Fibroblast of skin of left quadriceps (primary cell): ENCODE measurements around the gene SOX18.
"Not testable (repeated sequence)": the region's sequence is repeated elsewhere in the genome, so short reads cannot be mapped to it uniquely, and the experiment has no call there.

ENCODE experiments used
- DNase-seq, 2 experiments: peaks; one replicate each; pipeline ENCODE4 v3.0.0-alpha.2; 2013; ENCODE audit warnings: low read depth in 2 of 2

The SOX18 gene

GRCh38 chr20:64023361-64024140 is 25.9 kb downstream of the SOX18 start:
- DNase-seq: no peak

DNA sequence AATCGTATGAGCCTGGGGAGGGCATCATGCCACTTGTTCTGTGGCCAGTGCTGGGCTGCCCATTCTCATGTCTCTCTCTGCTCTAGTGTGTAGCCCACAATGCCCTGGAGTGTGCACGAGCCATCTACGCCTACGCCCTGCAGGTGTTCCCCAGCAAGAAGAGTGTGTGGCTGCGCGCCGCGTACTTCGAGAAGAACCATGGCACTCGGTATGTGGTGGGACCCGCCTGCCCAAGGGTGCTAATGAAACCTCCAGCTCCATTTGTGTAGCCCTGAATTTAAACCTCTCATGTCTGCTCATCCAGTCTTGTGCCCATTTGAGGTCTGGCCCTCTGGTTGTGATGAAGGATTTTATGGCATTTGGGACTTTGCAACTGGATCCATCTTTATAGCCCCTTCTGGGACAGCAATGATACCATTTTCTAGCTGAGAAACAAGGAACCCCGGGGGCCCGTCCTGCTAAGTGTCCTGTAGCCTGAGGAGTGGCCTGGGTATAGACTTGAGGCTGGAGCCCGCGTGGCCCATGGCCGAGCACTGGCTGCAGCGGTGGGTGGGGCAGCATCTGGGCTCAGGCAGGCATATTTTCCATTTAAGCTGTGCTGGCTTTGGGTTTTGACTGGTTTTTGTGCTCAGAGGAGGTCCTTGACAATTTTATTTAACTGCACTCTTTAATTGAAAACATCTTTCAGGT is 26.6 kb downstream of the SOX18 start:
- no peak for DNase-seq

DNA sequence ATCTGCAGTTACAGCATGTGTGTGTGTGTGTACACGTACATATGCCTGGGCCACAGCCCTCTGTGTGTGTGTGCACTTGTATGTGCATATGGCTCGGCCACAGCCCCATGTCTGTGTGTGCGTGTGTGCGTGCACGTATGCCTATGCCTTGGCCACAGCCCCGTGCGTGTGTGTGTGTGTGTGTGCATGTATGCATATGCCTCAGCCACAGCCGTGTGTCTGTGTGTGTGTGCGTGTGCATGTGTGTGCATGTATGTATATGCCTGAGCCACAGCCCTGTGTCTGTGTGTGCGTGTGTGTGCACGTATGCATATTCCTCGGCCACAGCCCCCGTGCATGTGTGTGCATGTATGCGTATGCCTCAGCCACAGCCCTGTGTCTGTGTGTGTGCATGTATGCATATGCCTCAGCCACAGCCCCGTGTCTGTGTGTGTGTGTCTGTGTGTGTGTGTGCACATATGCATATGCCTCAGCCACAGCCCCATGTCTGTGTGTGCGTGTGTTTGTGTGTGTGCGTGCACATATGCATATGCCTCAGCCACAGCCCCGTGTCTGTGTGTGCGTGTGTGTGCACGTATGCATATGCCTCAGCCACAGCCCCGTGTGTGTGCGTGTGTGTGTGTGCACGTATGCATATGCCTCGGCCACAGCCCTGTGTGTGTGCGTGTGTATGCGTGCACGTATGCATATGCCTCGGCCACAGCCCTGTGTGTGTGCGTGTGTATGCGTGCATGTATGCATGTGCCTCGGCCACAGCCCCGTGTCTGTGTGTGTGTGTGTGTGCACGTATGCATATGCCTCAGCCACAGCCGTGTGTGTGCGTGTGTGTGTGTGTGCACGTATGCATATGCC is 28.1 kb downstream of the SOX18 start:
- no peak for DNase-seq

GRCh38 chr20:64015635-64016034 is 33.8 kb downstream of the SOX18 start:
- DNase-seq: no peak

DNA sequence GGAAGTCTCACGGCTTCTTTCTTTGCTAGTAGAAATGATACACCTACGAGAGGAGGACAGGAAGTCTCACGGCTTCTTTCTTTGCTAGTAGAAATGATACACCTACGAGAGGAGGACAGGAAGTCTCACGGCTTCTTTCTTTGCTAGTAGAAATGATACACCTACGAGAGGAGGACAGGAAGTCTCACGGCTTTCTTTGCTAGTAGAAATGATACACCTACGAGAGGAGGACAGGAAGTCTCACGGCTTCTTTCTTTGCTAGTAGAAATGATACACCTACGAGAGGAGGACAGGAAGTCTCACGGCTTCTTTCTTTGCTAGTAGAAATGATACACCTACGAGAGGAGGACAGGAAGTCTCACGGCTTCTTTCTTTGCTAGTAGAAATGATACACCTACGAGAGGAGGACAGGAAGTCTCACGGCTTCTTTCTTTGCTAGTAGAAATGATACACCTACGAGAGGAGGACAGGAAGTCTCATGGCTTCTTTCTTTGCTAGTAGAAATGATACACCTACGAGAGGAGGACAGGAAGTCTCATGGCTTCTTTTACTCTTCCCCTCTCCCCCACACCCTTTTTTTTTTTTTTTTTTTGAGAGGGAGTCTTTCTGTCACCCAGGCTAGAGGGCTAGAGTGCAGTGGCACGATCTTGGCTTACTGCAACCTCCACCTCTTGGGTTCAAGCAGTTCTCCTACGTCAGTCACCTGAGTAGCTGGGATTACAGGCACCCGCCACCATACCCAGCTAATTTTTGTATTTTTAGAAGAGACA is 36.9 kb downstream of the SOX18 start:
- not testable (repeated sequence) for DNase-seq

GRCh38 chr20:64011366-64011779 is 38.1 kb downstream of the SOX18 start:
- no peak for DNase-seq

DNA sequence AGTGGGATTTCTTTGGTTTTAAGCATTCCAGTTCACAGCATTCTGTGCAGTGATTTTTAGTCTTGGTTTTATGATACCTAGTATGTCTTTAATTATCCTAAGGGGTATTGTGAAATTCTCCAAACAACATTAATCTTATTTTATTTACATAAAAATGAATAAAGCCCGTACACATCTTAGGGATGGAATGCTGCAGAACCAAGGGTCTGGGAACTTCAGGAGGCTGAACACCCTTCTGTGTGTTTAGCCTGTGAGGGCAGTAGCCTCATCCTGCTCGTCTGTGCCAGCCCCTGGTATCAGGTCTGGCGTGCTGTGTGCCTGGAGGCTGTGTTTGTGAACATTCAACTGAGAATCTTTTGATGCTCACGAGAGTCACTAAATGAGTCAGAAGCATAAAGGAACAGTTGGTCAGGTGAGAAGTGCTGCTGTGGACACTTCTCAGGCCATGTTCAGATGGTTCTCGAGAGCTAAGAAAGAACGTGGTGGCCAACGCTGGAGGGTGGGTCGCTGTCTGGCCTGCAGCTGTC is 38.7 kb downstream of the SOX18 start:
- DNase-seq: peak; percentile 45 to 60

- no peak for DNase-seq
These were observed 39.5 kb downstream of the SOX18 start for GRCh38 chr20:64009811-64010387.

DNA sequence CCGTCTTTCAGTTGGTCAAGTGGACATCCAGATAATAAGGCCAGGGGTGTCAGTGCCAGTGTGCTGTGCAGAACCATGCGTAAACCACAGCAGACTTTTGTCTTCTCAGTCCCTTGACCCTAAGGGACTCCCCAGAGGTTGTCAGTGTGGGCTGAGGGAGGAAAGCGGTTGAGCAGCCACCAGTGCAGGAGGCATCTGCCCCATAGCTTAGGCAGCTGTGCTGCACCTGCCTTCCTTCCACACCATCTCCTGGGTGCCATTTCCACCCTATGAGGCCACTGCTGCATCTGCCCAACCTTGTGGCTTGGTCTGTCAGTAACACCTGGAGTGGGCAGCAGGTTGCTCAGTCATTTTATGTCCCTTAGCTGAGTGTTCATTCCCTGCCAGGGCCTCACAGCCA is 42.5 kb downstream of the SOX18 start:
- DNase-seq: no peak

GRCh38 chr20:64006490-64006889 is 42.9 kb downstream of the SOX18 start:
- DNase-seq: no peak

DNA sequence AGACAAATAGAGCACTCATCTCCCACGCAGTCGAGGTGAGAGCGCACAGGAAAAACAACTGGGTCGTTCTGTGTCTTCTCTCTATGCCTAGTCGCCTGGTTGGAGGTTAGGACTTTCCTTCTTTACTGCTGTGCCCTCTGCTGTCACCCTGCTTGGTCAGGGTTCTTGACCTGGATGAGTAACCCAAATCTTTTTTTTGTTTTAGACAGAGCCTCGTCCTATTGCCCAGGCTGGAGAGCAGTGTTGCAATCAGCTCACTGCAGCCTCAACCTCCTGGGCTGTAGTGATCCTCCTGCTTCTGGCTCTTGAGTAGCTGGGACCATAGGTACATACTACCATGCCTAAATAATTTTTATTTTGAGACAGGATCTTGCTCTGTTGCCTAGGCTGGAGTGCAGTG is 44.0 kb downstream of the SOX18 start:
- DNase-seq: no peak

DNA sequence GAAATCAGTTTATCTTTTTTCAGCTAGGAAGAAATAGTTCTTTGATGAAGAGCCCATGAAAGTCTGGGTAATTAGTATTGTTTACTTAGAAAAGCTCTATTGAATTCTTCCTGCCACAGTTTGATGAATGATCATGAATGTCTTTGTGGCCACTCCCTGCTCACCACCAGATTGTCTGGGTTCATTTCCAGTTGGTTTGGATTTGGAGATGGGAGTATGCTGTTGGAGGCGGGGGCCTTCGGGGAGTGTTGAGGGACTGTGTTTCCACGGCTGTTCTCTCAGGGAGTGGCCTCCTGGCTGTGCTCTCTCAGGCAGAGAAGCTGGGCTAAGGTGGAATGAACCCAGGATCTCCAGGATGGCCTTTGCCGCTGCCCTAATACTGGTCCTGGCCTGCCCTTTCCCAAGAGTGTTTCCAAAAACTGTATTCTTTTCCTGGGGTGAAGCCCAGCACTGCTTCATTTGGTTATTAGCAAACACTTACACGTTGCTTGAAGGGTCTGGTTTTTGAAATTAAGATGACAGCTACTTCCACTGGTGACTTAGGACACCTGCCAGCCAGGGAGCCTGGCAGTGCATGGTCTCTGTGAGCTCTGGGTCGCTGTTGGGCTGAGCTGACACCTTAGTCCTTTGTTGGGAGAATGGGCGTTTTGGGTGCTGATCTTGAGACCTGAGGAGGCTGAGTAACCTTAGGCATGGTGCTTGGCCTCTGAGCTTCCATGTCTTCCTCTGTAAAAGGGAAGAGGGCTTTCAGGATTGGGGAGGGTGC is 45.3 kb downstream of the SOX18 start:
- no peak for DNase-seq

DNA sequence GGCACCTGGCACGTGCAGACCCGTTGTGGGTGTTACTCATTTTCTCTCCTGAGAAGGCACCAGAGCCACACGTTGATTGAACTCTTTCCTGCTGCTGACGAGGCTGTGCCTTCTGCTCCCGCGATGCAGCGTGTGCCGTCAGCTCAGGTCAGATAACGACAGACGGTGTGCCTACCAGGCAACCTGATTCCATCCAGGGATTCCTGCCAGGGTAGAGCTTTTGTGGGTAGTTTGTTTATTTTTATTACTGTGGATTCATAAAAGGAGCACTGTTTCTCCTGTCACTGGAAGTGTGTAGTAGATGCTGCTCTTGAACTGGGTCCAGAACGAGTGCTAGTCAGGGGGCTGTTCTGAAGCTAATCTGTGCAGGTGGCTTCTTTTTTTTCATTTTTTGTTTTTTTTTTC is 47.8 kb downstream of the SOX18 start:
- DNase-seq: no peak

GRCh38 chr20:64000906-64001305 is 48.5 kb downstream of the SOX18 start:
- no peak for DNase-seq
